Gastroesophageal sphincter (tissue), 4 donors: ENCODE measurements around the gene CSGALNACT2. TPM values are rescaled to one million over a fixed set of nuclear protein-coding genes. Genes with fewer than 3 reads are reported as not detected.

Experiments
- ATAC-seq: fragments of 150-250 bp; one replicate; pipeline ENCODE4 v1.9.1; 2016; ENCODE audit warnings: mild to moderate bottlenecking, moderate library complexity
- H3K27ac ChIP-seq, 4 donors: fragments of 200-600 bp; sonication (generic) in 3 of 4; 1 replicate in 3 of 4; 2 replicates in 1 of 4; pipeline ENCODE4 v1.5.1; 2016 to 2019
- H3K27me3 ChIP-seq: fragments of 200-600 bp; sonication (generic); one replicate; pipeline ENCODE4 v1.5.1; 2019
- H3K36me3 ChIP-seq, 2 donors: fragments of 200-600 bp; sonication (generic); one replicate each; pipeline ENCODE4 v1.5.1; 2019; ENCODE audit warnings: control low read depth in 1 of 2
- H3K4me1 ChIP-seq, 3 donors: fragments of 200-600 bp; sonication (generic); 1 replicate in 2 of 3; 2 replicates in 1 of 3; pipeline ENCODE4 v1.5.1; 2016 to 2019; ENCODE audit warnings: control low read depth in 2 of 3
- H3K4me3 ChIP-seq, 2 donors: fragments of 200-600 bp; sonication (generic); one replicate each; pipeline ENCODE4 v1.5.1; 2019; ENCODE audit warnings: mild to moderate bottlenecking in 1 of 2, moderate library complexity in 1 of 2
- H3K9me3 ChIP-seq, 3 donors: fragments of 200-600 bp; sonication (generic); one replicate each; pipeline ENCODE4 v1.5.1; 2017 to 2019; ENCODE audit warnings: control low read depth in 2 of 3
- CTCF ChIP-seq, 4 experiments: fragments of 200-600 bp in 2 of 4; fragments of 450-650 bp in 2 of 4; sonication (generic) in 1 of 4; IDR thresholded peaks; one replicate each; pipeline ENCODE4 v1.5.1; 2017 to 2019; ENCODE audit warnings: antibody characterized with exemption in 4 of 4, mild to moderate bottlenecking in 2 of 4, moderate library complexity in 2 of 4
- EP300 ChIP-seq: sonication (generic); formaldehyde crosslinking; IDR thresholded peaks from one replicate; pipeline ENCODE4 v1.6.1; 2017; ENCODE audit warnings: antibody characterized with exemption, mild to moderate bottlenecking
- POLR2A ChIP-seq, 2 donors: fragments of 450-650 bp; IDR thresholded peaks; one replicate each; pipeline ENCODE4 v1.6.1; 2017; ENCODE audit warnings: antibody characterized with exemption in 2 of 2, mild to moderate bottlenecking in 2 of 2, moderate library complexity in 1 of 2
- POLR2AphosphoS5 ChIP-seq: sonication (generic); formaldehyde crosslinking; IDR thresholded peaks from one replicate; pipeline ENCODE4 v1.6.1; 2017; ENCODE audit warnings: antibody characterized with exemption
- WGBS, 2 donors: methylation state at CpG; one replicate each; pipeline ENCODE4 v1.1.5; 2018; ENCODE audit warnings: low coverage in 1 of 2; 5-methylcytosine and 5-hydroxymethylcytosine counted together
- total RNA-seq, 4 donors: library from RNA; depleted of rRNA; stranded (reverse); fragments of >200 nt; gene quantifications; one replicate each; pipeline ENCODE4 v1.1.0, GENCODE V29; 2016

The CSGALNACT2 gene
- total RNA-seq, 4 donors from 2014 or later = 28.4 to 37.4 (median 32.7) TPM

- H3K27ac ChIP-seq = no peak overlapping the region
- no peak for ATAC-seq
Measured at GRCh38 chr10:43166880-43167497, 28.7 kb downstream of the CSGALNACT2 start.

GRCh38 chr10:43167498-43167889 is 29.2 kb downstream of the CSGALNACT2 start:
- peaks cover 0 to 60% of the 10 kb centered on the region in 2 donors for H3K36me3 ChIP-seq
- 93% methylated on average over 2 of the region's 2 CpGs; no CpG with 5 or more reads in 1 of the 2 donors for WGBS, 2 donors
- no peak overlapping the region for H3K4me3 ChIP-seq
- no peak for ATAC-seq
- peaks cover 0 to 12% (median 4%) of the 10 kb centered on the region in 3 donors for H3K4me1 ChIP-seq
- H3K27ac ChIP-seq = no peak overlapping the region
- no peaks in the 10 kb centered on the region for H3K9me3 ChIP-seq
- TF ChIP-seq POLR2A (IDR thresholded peaks at IDR 0.05) = no peak
- no peak for TF ChIP-seq EP300
- TF ChIP-seq CTCF (IDR thresholded peaks at IDR 0.05) = no peak
- no peak for TF ChIP-seq POLR2AphosphoS5
- H3K27me3 ChIP-seq = no peaks in the 10 kb centered on the region

More at GRCh38 chr10:43166880-43167497, 28.7 kb downstream of the CSGALNACT2 start:
- H3K4me1 ChIP-seq = peaks cover 0 to 7% (median 0%) of the 10 kb centered on the region in 3 donors
- H3K36me3 ChIP-seq = peaks cover 0 to 60% of the 10 kb centered on the region in 2 donors
- no peak overlapping the region for H3K4me3 ChIP-seq
- TF ChIP-seq EP300 (no peak), CTCF (IDR thresholded peaks at IDR 0.05) (no peak), POLR2AphosphoS5 (no peak), POLR2A (IDR thresholded peaks at IDR 0.05) (no peak)
- H3K9me3 ChIP-seq = no peaks in the 10 kb centered on the region
- H3K27me3 ChIP-seq = no peaks in the 10 kb centered on the region

- WGBS, 2 donors = 59 to 67% methylated on average over 2 of the region's 2 CpGs
- Histone ChIP-seq H3K4me3 (no peak overlapping the region), H3K9me3 (no peaks in the 10 kb centered on the region), H3K36me3 (peaks cover 0 to 73% of the 10 kb centered on the region in 2 donors), H3K27ac (peak overlapping the region in 3 of 4 donors; percentile 67 to 81 (median 74)), H3K27me3 (no peaks in the 10 kb centered on the region), H3K4me1 (peaks cover 0 to 22% (median 6%) of the 10 kb centered on the region in 3 donors)
- TF ChIP-seq EP300 = no peak
- no peak for ATAC-seq
Measured at GRCh38 chr10:43170491-43170890, 32.2 kb downstream of the CSGALNACT2 start.

GRCh38 chr10:43172645-43173044 is 34.4 kb downstream of the CSGALNACT2 start:
- Histone ChIP-seq H3K27ac (peak overlapping the region in 3 of 4 donors; percentile 67 to 81 (median 74)), H3K4me3 (no peak overlapping the region), H3K27me3 (no peaks in the 10 kb centered on the region), H3K4me1 (peaks cover 0 to 22% (median 6%) of the 10 kb centered on the region in 3 donors), H3K36me3 (peaks cover 0 to 89% of the 10 kb centered on the region in 2 donors), H3K9me3 (no peaks in the 10 kb centered on the region)
- TF ChIP-seq EP300 = no peak
- TF ChIP-seq POLR2A (IDR thresholded peaks at IDR 0.05) = no peak
- TF ChIP-seq CTCF (IDR thresholded peaks at IDR 0.05) = no peak
- no peak for TF ChIP-seq POLR2AphosphoS5
- 58 to 77% methylated on average over 3 to 4 of the region's 5 CpGs for WGBS, 2 donors
- no peak for ATAC-seq

- TF ChIP-seq POLR2A (IDR thresholded peaks at IDR 0.05) (no peak), EP300 (no peak), CTCF (IDR thresholded peaks at IDR 0.05) (no peak), POLR2AphosphoS5 (no peak)
- Histone ChIP-seq H3K27me3 (no peaks in the 10 kb centered on the region), H3K4me1 (peaks cover 0 to 22% (median 6%) of the 10 kb centered on the region in 3 donors), H3K4me3 (no peak overlapping the region), H3K27ac (peak overlapping the region in 3 of 4 donors; percentile 67 to 81 (median 74)), H3K9me3 (no peaks in the 10 kb centered on the region), H3K36me3 (peaks cover 0 to 92% of the 10 kb centered on the region in 2 donors)
- no peak for ATAC-seq
- WGBS, 2 donors = 67 to 80% methylated on average over 1 of the region's 1 CpG
Measured at GRCh38 chr10:43173120-43173519, 34.9 kb downstream of the CSGALNACT2 start.
